GM12878 (cell line): ENCODE results near the gene PRSS27. TPM values are rescaled to one million over a fixed set of nuclear protein-coding genes. Genes with fewer than 3 reads are reported as not detected.

Experiments used
- ATAC-seq: fragments of 200-7000 bp; cut with Tn5 transposase; 3 replicates; pipeline ENCODE4 v1.9.1; 2020; ENCODE audit warnings: mild to moderate bottlenecking, moderate library complexity
- BruUV-seq: library from RNA; stranded (reverse); fragments of 400-500 nt; replicated peaks from 2 replicates; lab custom pipeline; 2021; lab: Mats Ljungman, UMichigan
- CTCF ChIA-PET: fragments of 300-600 bp; sonication (Branson Sonifier 250); formaldehyde crosslinking; extraction: SDS; loops from one replicate; lab custom pipeline; 2021; ENCODE audit warnings: inconsistent platforms; lab: Yijun Ruan, JAX
- POLR2A ChIA-PET: fragments of 350-600 bp; formaldehyde crosslinking; extraction: SDS; loops from one replicate; lab custom pipeline; 2021; ENCODE audit warnings: inconsistent platforms; lab: Charles Lee
- RAD21 ChIA-PET: fragments of 300-600 bp; sonication (Branson Sonifier 250); formaldehyde crosslinking; loops from one replicate; lab custom pipeline; 2023; ENCODE audit warnings: antibody characterized with exemption; ENCODE audit not compliant: unreplicated experiment; lab: Charles Lee
- SMC1A ChIA-PET: fragments of 300-600 bp; sonication (Branson Sonifier 250); formaldehyde crosslinking; loops from one replicate; lab custom pipeline; 2023; ENCODE audit not compliant: unreplicated experiment, uncharacterized antibody; lab: Charles Lee
- DNase-seq: peaks from one replicate; pipeline ENCODE4 v3.0.0-alpha.2; 2011; ENCODE audit warnings: low read depth, low spot score
- FAIRE-seq: peaks from 3 replicates; lab custom pipeline; 2011; peaks lifted over from hg19 to GRCh38; lab: Jason Lieb, UNC
- H2AFZ ChIP-seq: 2 replicates; pipeline ENCODE4 v1.6.0; 2011; ENCODE audit warnings: low read depth, low read length, control low read depth; ENCODE audit not compliant: control insufficient read depth
- H3K27ac ChIP-seq: 2 replicates; pipeline ENCODE4 v1.5.1; 2011; ENCODE audit warnings: control low read depth; ENCODE audit not compliant: control insufficient read depth, insufficient read depth
- H3K27me3 ChIP-seq, 2 experiments: replicated peaks in 1 of 2; 2 replicates each; pipeline versions ENCODE4 v1.6.0 to v1.6.1; 2011; ENCODE audit warnings: low read length in 1 of 2; ENCODE audit not compliant: control insufficient read depth in 2 of 2, insufficient read depth in 2 of 2
- H3K36me3 ChIP-seq, 2 experiments: 2 replicates each; pipeline ENCODE4 v1.5.1; 2011; ENCODE audit warnings: low read length in 1 of 2; ENCODE audit not compliant: control insufficient read depth in 2 of 2, insufficient read depth in 2 of 2
- H3K4me1 ChIP-seq: 2 replicates; pipeline ENCODE4 v1.6.1; 2011; ENCODE audit warnings: mild to moderate bottlenecking, low read length, moderate library complexity, mixed read lengths; ENCODE audit not compliant: control insufficient read depth, insufficient read depth
- H3K4me2 ChIP-seq: 2 replicates; pipeline ENCODE4 v1.6.0; 2011; ENCODE audit warnings: control low read depth; ENCODE audit not compliant: control insufficient read depth, insufficient read depth
- H3K4me3 ChIP-seq: fragments of 200-600 bp; sonication (generic); 2 replicates; pipeline ENCODE4 v1.5.1; 2016
- H3K79me2 ChIP-seq: 2 replicates; pipeline ENCODE4 v1.6.0; 2011; ENCODE audit warnings: low read length; ENCODE audit not compliant: control insufficient read depth, insufficient read depth
- H3K9ac ChIP-seq: 2 replicates; pipeline ENCODE4 v1.8.0; 2011; ENCODE audit warnings: low read length, control low read depth, mixed read lengths; ENCODE audit not compliant: control insufficient read depth, insufficient read depth
- H3K9me3 ChIP-seq: replicated peaks from 3 replicates; pipeline ENCODE4 v1.5.1; 2011; ENCODE audit warnings: mild to moderate bottlenecking, low read length; ENCODE audit not compliant: control insufficient read depth, insufficient read depth
- H4K20me1 ChIP-seq: 2 replicates; pipeline ENCODE4 v1.6.0; 2011; ENCODE audit not compliant: control insufficient read depth, insufficient read depth
- CEBPZ ChIP-seq: fragments of 150-350 bp; IDR thresholded peaks from 2 replicates; pipeline ENCODE4 v1.6.1; 2016; ENCODE audit warnings: low read depth, low read length
- ETV6 ChIP-seq, 2 experiments: fragments of 450-650 bp in 1 of 2; IDR thresholded peaks in 1 of 2; conservative IDR thresholded peaks in 1 of 2; 2 replicates each; pipeline ENCODE4 v1.6.1; 2014; ENCODE audit warnings: antibody characterized with exemption in 1 of 2, borderline replicate concordance in 1 of 2, low read depth in 1 of 2, mild to moderate bottlenecking in 1 of 2, moderate library complexity in 1 of 2
- MEF2B ChIP-seq: fragments of 450-650 bp; IDR thresholded peaks from 2 replicates; pipeline ENCODE4 v1.6.1; 2018; ENCODE audit warnings: mild to moderate bottlenecking, moderate library complexity; ENCODE audit not compliant: partially characterized antibody, poor library complexity, severe bottlenecking
- NFIC ChIP-seq: IDR thresholded peaks from 2 replicates; pipeline ENCODE4 v1.6.1; 2012; ENCODE audit warnings: low read depth, mild to moderate bottlenecking, inconsistent platforms, low read length, moderate library complexity
- POLR2AphosphoS5 ChIP-seq: IDR thresholded peaks from 2 replicates; pipeline ENCODE4 v1.6.1; 2011; ENCODE audit warnings: mild to moderate bottlenecking, low read length, inconsistent platforms
- RAD21 ChIP-seq: IDR thresholded peaks from 2 replicates; pipeline ENCODE4 v1.6.1; 2011; ENCODE audit warnings: mild to moderate bottlenecking, low read depth, low read length, moderate library complexity; ENCODE audit not compliant: insufficient read depth
- SMAD5 ChIP-seq: IDR thresholded peaks from 2 replicates; pipeline ENCODE4 v1.6.1; 2016; ENCODE audit warnings: antibody characterized with exemption, low read depth
- STAT1 ChIP-seq: fragments of 450-650 bp; conservative IDR thresholded peaks from 2 replicates; pipeline ENCODE4 v1.6.1; 2014; ENCODE audit warnings: antibody characterized with exemption, mild to moderate bottlenecking
- TAF1 ChIP-seq: IDR thresholded peaks from 2 replicates; pipeline ENCODE4 v1.6.1; 2011; ENCODE audit warnings: mild to moderate bottlenecking, low read depth, low read length, borderline replicate concordance
- ZNF207 ChIP-seq: fragments of 450-650 bp; IDR thresholded peaks from 2 replicates; pipeline ENCODE4 v1.6.1; 2014; ENCODE audit warnings: antibody characterized with exemption, mild to moderate bottlenecking, borderline replicate concordance
- ZNF24 ChIP-seq: fragments of 450-650 bp; IDR thresholded peaks from 2 replicates; pipeline ENCODE4 v1.6.1; 2017; ENCODE audit warnings: antibody characterized with exemption, mild to moderate bottlenecking
- ZNF274 ChIP-seq: IDR thresholded peaks from one replicate; pipeline ENCODE4 v1.8.0; 2011; ENCODE audit not compliant: insufficient read length, insufficient read depth
- WGBS: methylation state at CpG from one replicate; pipeline ENCODE4 v1.1.6; 2016; ENCODE audit warnings: low lambda C conversion rate; ENCODE audit not compliant: insufficient replicate concordance, insufficient coverage; ENCODE audit errors: missing lambda C conversion rate; 5-methylcytosine and 5-hydroxymethylcytosine counted together
- in situ Hi-C: fragments of 300-500 bp; cut with MboI; formaldehyde crosslinking; loops from 9 replicates; pipeline ENCODE4 v1.14.3; 2018; ENCODE audit warnings: mixed read lengths
- intact Hi-C: fragments of 100-400 bp; cut with micrococcal nuclease; formaldehyde crosslinking; loops from one replicate; pipeline ENCODE4 v1.14.2; 2022; ENCODE audit not compliant: unreplicated experiment
- polyA plus RNA-seq, 11 experiments: library from polyadenylated mRNA; depleted of rRNA in 4 of 11; unstranded in 6 of 11; stranded (reverse) in 5 of 11; fragments of >200 nt; fragmentation: Nextera tagmentation in 4 of 11; fragmentation: Illumina TruSeq in 1 of 11; extraction: Ambion mirVana in 4 of 11; extraction: Trizol in 1 of 11; gene quantifications; 1 replicate in 1 of 11; 2 replicates in 10 of 11; pipeline versions ENCODE4 v1.2.1 to v1.2.3, GENCODE V29; 2011 to 2016; ENCODE audit warnings: inconsistent platforms in 2 of 11, missing spikeins in 2 of 11, low read depth in 1 of 11
- total RNA-seq, 4 experiments: library from RNA; depleted of rRNA in 3 of 4; stranded (reverse); fragments of >200 nt in 3 of 4; fragmentation: Illumina TruSeq in 1 of 4; extraction: Trizol in 1 of 4; gene quantifications; 2 replicates each; pipeline versions ENCODE4 v1.2.1 to v1.2.3, GENCODE V29; 2013 to 2021
- TF ChIP-seq, protein P1 (sequence below): IDR thresholded peaks from 2 replicates; pipeline ENCODE4 v1.6.1; 2011; ENCODE audit warnings: borderline replicate concordance, low read depth, mild to moderate bottlenecking, moderate library complexity, mixed read lengths, low read length; ENCODE audit not compliant: insufficient read depth; ENCODE audit errors: extremely low read length

Gene PRSS27
- total and polyA plus RNA-seq, 10 of the 15 experiments (the other 5 are each of a cell fraction or from before 2014, with no cell fraction given) = 0.18 to 1.8 (median 0.51) TPM; not detected in 2

DNA sequence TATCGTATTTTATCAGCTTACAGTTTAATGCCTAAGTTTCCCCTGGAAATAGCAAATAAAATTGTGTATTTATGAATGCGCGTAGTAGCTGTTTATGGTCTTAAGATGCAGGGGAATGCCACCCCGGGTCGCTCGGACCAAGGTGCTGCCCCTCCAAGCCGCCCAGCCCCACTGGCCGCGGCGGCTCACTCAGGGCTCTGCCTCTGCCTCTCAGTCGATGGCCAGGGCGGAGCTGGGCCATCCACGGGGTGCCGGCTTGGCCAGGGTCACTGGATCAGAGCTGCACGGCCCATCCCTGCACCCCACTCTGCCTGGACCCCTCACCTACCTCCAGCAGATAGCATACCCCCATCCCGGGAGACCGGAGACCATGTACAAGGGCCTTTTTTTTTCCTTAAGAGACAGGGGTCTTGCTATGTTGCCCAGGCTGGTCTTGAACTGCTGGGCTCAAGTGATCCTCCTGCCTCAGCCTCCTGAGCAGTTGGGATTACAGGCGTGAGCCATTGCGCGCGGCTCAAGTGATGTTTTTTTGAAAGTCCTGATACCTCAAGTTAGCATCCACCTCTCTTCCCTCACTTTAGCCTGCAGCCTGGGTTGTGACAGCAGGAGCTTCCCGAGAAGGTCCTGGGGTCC is 11.0 kb downstream of the PRSS27 start (continued):
- TF ChIP-seq ETV6 (conservative IDR thresholded peaks at IDR 0.05 in 1 of 2, IDR thresholded peaks at IDR 0.05 in 1 of 2; ENCODE audit: borderline replicate concordance in 1 of 2, low read depth in 1 of 2) (no peak), STAT1 (no peak), ZNF207 (no peak), RAD21 (no peak)
- TF ChIP-seq, all 136 proteins: peak for 0

DNA sequence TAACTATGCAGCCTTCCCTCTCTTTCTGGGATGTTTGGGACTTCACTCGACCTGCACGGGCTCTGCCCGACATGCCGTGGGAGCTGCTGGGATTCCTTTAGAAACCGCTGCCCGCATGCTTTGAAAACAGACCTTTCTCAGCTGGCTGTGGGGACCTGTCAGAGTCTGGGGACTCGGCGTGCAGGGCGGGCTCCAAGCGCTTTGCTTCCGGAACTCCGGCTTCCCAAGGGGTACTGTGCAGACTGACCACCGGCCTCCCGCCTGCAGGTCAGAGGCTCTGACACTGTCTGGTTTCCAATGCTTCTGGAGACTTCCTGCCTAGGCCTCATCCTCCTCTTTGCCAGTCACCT is 11.8 kb downstream of the PRSS27 start:
- DNase-seq = no peak
- H3K4me3 ChIP-seq = no peak overlapping the region
- no peak overlapping the region for H3K9ac ChIP-seq
- no peaks in the 10 kb centered on the region for H3K79me2 ChIP-seq
- CTCF ChIA-PET = no interaction called here
- H3K4me2 ChIP-seq = no peak overlapping the region
- H2AFZ ChIP-seq = no peak overlapping the region
- BruUV-seq = no TSS peak
- POLR2A ChIA-PET = no interaction called here
- no peak overlapping the region for H3K27ac ChIP-seq
- H4K20me1 ChIP-seq = no peaks in the 10 kb centered on the region
- no peaks in the 10 kb centered on the region for H3K27me3 ChIP-seq
- TF ChIP-seq, protein P1, sequence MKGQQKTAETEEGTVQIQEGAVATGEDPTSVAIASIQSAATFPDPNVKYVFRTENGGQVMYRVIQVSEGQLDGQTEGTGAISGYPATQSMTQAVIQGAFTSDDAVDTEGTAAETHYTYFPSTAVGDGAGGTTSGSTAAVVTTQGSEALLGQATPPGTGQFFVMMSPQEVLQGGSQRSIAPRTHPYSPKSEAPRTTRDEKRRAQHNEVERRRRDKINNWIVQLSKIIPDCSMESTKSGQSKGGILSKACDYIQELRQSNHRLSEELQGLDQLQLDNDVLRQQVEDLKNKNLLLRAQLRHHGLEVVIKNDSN = no peak
- no peak for TF ChIP-seq MEF2B
- TF ChIP-seq TAF1 = no peak
- TF ChIP-seq ZNF274 = no peak
- no peak for TF ChIP-seq ZNF24
- no peak for TF ChIP-seq CEBPZ
- TF ChIP-seq SMAD5 = no peak
- no peak for TF ChIP-seq NFIC
- TF ChIP-seq POLR2AphosphoS5 = no peak
- in situ Hi-C loops (no loop called here), intact Hi-C loops (no loop called here)
- RAD21 ChIA-PET = no interaction called here
- no peaks in the 10 kb centered on the region for H3K9me3 ChIP-seq
- SMC1A ChIA-PET = no interaction called here
- FAIRE-seq = no peak
- ATAC-seq = no peak
- no peaks in the 10 kb centered on the region for H3K4me1 ChIP-seq
- 97% methylated on average over 14 of the region's 14 CpGs for WGBS
- peaks cover 9 to 25% of the 10 kb centered on the region in 2 experiments for H3K36me3 ChIP-seq
